H9 (cell line): Measurements from ENCODE around the gene FBXO5. TPM values are rescaled to one million over a fixed set of nuclear protein-coding genes. Genes with fewer than 3 reads are reported as not detected.

Source experiments
- DNase-seq: peaks from one replicate; pipeline ENCODE4 v3.0.0-alpha.2; 2017
- H2AFZ ChIP-seq: one replicate; pipeline ENCODE4 v1.6.1; 2013; ENCODE audit warnings: mild to moderate bottlenecking, low read length, control low read depth, moderate library complexity
- H2AK5ac ChIP-seq: 2 replicates; pipeline ENCODE4 v1.6.1; 2013; ENCODE audit warnings: low read length, control low read depth, mixed read lengths; ENCODE audit not compliant: insufficient read length
- H2BK120ac ChIP-seq: one replicate; pipeline ENCODE4 v1.6.1; 2013; ENCODE audit warnings: low read depth, mild to moderate bottlenecking, low read length, control low read depth, inconsistent platforms; ENCODE audit not compliant: poor library complexity, severe bottlenecking
- H2BK12ac ChIP-seq: 2 replicates; pipeline ENCODE4 v1.6.1; 2013; ENCODE audit warnings: low read length, control low read depth, mixed read lengths, low read depth; ENCODE audit not compliant: insufficient read length
- H2BK15ac ChIP-seq: 2 replicates; pipeline ENCODE4 v1.6.1; 2013; ENCODE audit warnings: low read depth, low read length, control low read depth
- H2BK20ac ChIP-seq: one replicate; pipeline ENCODE4 v1.6.1; 2013; ENCODE audit warnings: low read depth, mild to moderate bottlenecking, low read length, control low read depth, inconsistent platforms; ENCODE audit not compliant: poor library complexity, severe bottlenecking
- H2BK5ac ChIP-seq: 2 replicates; pipeline ENCODE4 v1.6.1; 2013; ENCODE audit warnings: low read length, control low read depth, mixed read lengths; ENCODE audit not compliant: insufficient read length
- H3K14ac ChIP-seq: 2 replicates; pipeline ENCODE4 v1.6.1; 2013; ENCODE audit warnings: low read length, control low read depth; ENCODE audit not compliant: insufficient read depth
- H3K18ac ChIP-seq: 2 replicates; pipeline ENCODE4 v1.6.1; 2013; ENCODE audit warnings: low read depth, mild to moderate bottlenecking, mixed read lengths, low read length, control low read depth; ENCODE audit not compliant: insufficient read length
- H3K23ac ChIP-seq: 2 replicates; pipeline ENCODE4 v1.6.1; 2013; ENCODE audit warnings: low read length, control low read depth, mixed read lengths, low read depth; ENCODE audit not compliant: insufficient read length
- H3K23me2 ChIP-seq: 2 replicates; pipeline ENCODE4 v1.6.1; 2013; ENCODE audit warnings: low read depth, mild to moderate bottlenecking, mixed read lengths, low read length, control low read depth; ENCODE audit not compliant: insufficient read length, poor library complexity, severe bottlenecking
- H3K27ac ChIP-seq: 2 replicates; pipeline ENCODE4 v1.5.1; 2013; ENCODE audit warnings: low read length, control low read depth, mixed read lengths, low read depth; ENCODE audit not compliant: insufficient read length
- H3K27me3 ChIP-seq: 2 replicates; pipeline ENCODE4 v1.6.1; 2013; ENCODE audit warnings: low read length, control low read depth, inconsistent platforms; ENCODE audit not compliant: insufficient read depth
- H3K4ac ChIP-seq: 2 replicates; pipeline ENCODE4 v1.6.1; 2013; ENCODE audit warnings: low read depth, mild to moderate bottlenecking, control low read depth, inconsistent platforms, low read length, moderate library complexity
- H3K4me1 ChIP-seq: 2 replicates; pipeline ENCODE4 v1.6.1; 2013; ENCODE audit warnings: low read length, control low read depth, inconsistent platforms; ENCODE audit not compliant: insufficient read depth
- H3K4me2 ChIP-seq: 2 replicates; pipeline ENCODE4 v1.6.1; 2013; ENCODE audit warnings: low read length, control low read depth, mixed read lengths; ENCODE audit not compliant: insufficient read length, insufficient read depth
- H3K56ac ChIP-seq: 2 replicates; pipeline ENCODE4 v1.6.1; 2013; ENCODE audit warnings: low read depth, mild to moderate bottlenecking, mixed read lengths, low read length, control low read depth; ENCODE audit not compliant: insufficient read length
- H3K79me1 ChIP-seq: 2 replicates; pipeline ENCODE4 v1.6.1; 2013; ENCODE audit warnings: low read depth, mild to moderate bottlenecking, moderate library complexity, low read length, control low read depth, inconsistent platforms; ENCODE audit not compliant: insufficient read depth, poor library complexity, severe bottlenecking
- H3K79me2 ChIP-seq: 2 replicates; pipeline ENCODE4 v1.6.1; 2013; ENCODE audit warnings: low read length, control low read depth, inconsistent platforms; ENCODE audit not compliant: insufficient read depth
- H3K9ac ChIP-seq: 2 replicates; pipeline ENCODE4 v1.6.1; 2013; ENCODE audit warnings: low read length, control low read depth, mixed read lengths; ENCODE audit not compliant: insufficient read length; ENCODE audit errors: extremely low read depth
- H3K9me3 ChIP-seq: one replicate; pipeline ENCODE4 v1.6.1; 2013; ENCODE audit warnings: low read depth, low read length, inconsistent platforms; ENCODE audit not compliant: control insufficient read depth
- H3T11ph ChIP-seq: one replicate; pipeline ENCODE4 v1.6.1; 2013; ENCODE audit warnings: mild to moderate bottlenecking, low read length, control low read depth, inconsistent platforms
- H4K20me1 ChIP-seq: one replicate; pipeline ENCODE4 v1.6.1; 2013; ENCODE audit not compliant: control insufficient read depth, insufficient read length, insufficient read depth
- H4K5ac ChIP-seq: 2 replicates; pipeline ENCODE4 v1.6.1; 2013; ENCODE audit warnings: low read depth, mild to moderate bottlenecking, mixed read lengths, low read length, control low read depth; ENCODE audit not compliant: insufficient read length
- H4K8ac ChIP-seq: replicated peaks from 2 replicates; pipeline ENCODE4 v1.6.1; 2013; ENCODE audit warnings: low read length, control low read depth, mixed read lengths, low read depth; ENCODE audit not compliant: insufficient read length
- H4K91ac ChIP-seq: 2 replicates; pipeline ENCODE4 v1.6.1; 2013; ENCODE audit warnings: low read depth, mild to moderate bottlenecking, moderate library complexity, mixed read lengths, low read length, control low read depth; ENCODE audit not compliant: insufficient read length
- H3K27ac Mint-ChIP-seq, 3 experiments: 2 replicates in 2 of 3; 3 replicates in 1 of 3; pipeline ENCODE4 v1.8.0; 2020 to 2021; ENCODE audit warnings: mixed read lengths in 3 of 3, mild to moderate bottlenecking in 1 of 3, moderate library complexity in 1 of 3
- H3K27me3 Mint-ChIP-seq: 2 replicates; pipeline ENCODE4 v1.8.0; 2021; ENCODE audit warnings: low read depth, mild to moderate bottlenecking, moderate library complexity, mixed read lengths
- H3K36me3 Mint-ChIP-seq, 3 experiments: 2 replicates in 2 of 3; 3 replicates in 1 of 3; pipeline ENCODE4 v1.8.0; 2020 to 2021; ENCODE audit warnings: low read depth in 3 of 3, mixed read lengths in 3 of 3; ENCODE audit not compliant: insufficient read depth in 1 of 3
- H3K4me1 Mint-ChIP-seq, 2 experiments: 2 replicates each; pipeline ENCODE4 v1.8.0; 2020; ENCODE audit warnings: mixed read lengths in 2 of 2
- H3K4me3 Mint-ChIP-seq, 2 experiments: 2 replicates in 1 of 2; 3 replicates in 1 of 2; pipeline ENCODE4 v1.8.0; 2020 to 2021; ENCODE audit warnings: mild to moderate bottlenecking in 2 of 2, mixed read lengths in 2 of 2, moderate library complexity in 1 of 2
- H3K9me3 Mint-ChIP-seq, 2 experiments: 2 replicates in 1 of 2; 3 replicates in 1 of 2; pipeline ENCODE4 v1.8.0; 2020; ENCODE audit warnings: mild to moderate bottlenecking in 2 of 2, mixed read lengths in 2 of 2, moderate library complexity in 1 of 2
- CTCF ChIP-seq: fragments of 200-600 bp; sonication (generic); conservative IDR thresholded peaks from 3 replicates; pipeline ENCODE4 v1.8.0; 2021; ENCODE audit warnings: antibody characterized with exemption, mild to moderate bottlenecking
- WGBS: extraction: QIAGEN DNeasy Blood & Tissue Kit; methylation state at CpG from one replicate; pipeline ENCODE4 v1.1.7; 2013; ENCODE audit warnings: missing lambda C conversion rate, low lambda C conversion rate, mixed read lengths; ENCODE audit not compliant: insufficient read length; ENCODE audit errors: extremely low coverage; 5-methylcytosine and 5-hydroxymethylcytosine counted together
- total RNA-seq: library from RNA; stranded (reverse); gene quantifications from 2 replicates; pipeline ENCODE4 v1.2.1, GENCODE V29; 2021

Gene FBXO5
- total RNA-seq, 1 experiment from 2014 or later: 47.6 TPM

- no peak overlapping the region for H2AK5ac ChIP-seq
- Mint-ChIP-seq H3K9me3 (no peaks in the 10 kb centered on the region; a peak in 1 of 5 replicates), H3K4me3 (no peak overlapping the region), H3K27ac (no peak overlapping the region), H3K27me3 (no peaks in the 10 kb centered on the region), H3K36me3 (no peaks in the 10 kb centered on the region), H3K4me1 (peaks cover 6 to 8% of the 10 kb centered on the region in 2 experiments; a peak in 2 of 4 replicates)
- no peak for TF ChIP-seq CTCF
- no peak overlapping the region for H3K23ac ChIP-seq
- no peak overlapping the region for H4K8ac ChIP-seq
- H3K9ac ChIP-seq: no peak overlapping the region
- DNase-seq: no peak
- H2BK15ac ChIP-seq: no peak overlapping the region
- H2BK20ac ChIP-seq: no peak overlapping the region
- H3K18ac ChIP-seq: no peak overlapping the region
- no peak overlapping the region for H2AFZ ChIP-seq
- no peak overlapping the region for H3T11ph ChIP-seq
- no peak overlapping the region for H2BK5ac ChIP-seq
- H3K4me2 ChIP-seq: no peak overlapping the region
- no peak overlapping the region for H2BK120ac ChIP-seq
- no peak overlapping the region for H3K27ac ChIP-seq
- no peaks in the 10 kb centered on the region for H4K20me1 ChIP-seq
- no peak overlapping the region for H4K91ac ChIP-seq
- H2BK12ac ChIP-seq: no peak overlapping the region
- no peaks in the 10 kb centered on the region for H3K79me2 ChIP-seq
- H4K5ac ChIP-seq: no peak overlapping the region
- no peaks in the 10 kb centered on the region for H3K23me2 ChIP-seq
- H3K27me3 ChIP-seq: no peaks in the 10 kb centered on the region
- H3K56ac ChIP-seq: no peak overlapping the region
- H3K79me1 ChIP-seq: no peaks in the 10 kb centered on the region
- no peaks in the 10 kb centered on the region for H3K4me1 ChIP-seq
- H3K14ac ChIP-seq: no peak overlapping the region
- no peaks in the 10 kb centered on the region for H3K9me3 ChIP-seq
- no peak overlapping the region for H3K4ac ChIP-seq
- WGBS: no CpG with 5 or more reads among the region's 1 CpG
These were observed 40.4 kb downstream of the FBXO5 start for GRCh38 chr6:152942319-152942869.
